HG03039 (cell line): ENCODE results near the gene IMPDH1.

Source experiments
- ATAC-seq: cut with Tn5 transposase; IDR thresholded peaks from one replicate; pipeline ENCODE4 v1.9.1; 2021; ENCODE audit warnings: mild to moderate bottlenecking, moderate library complexity; ENCODE audit not compliant: unreplicated experiment

Gene IMPDH1

GRCh38 chr7:128389618-128390329 is 20.0 kb downstream of the IMPDH1 start:
- ATAC-seq, result no peak

- ATAC-seq, result no peak
Measured at GRCh38 chr7:128389085-128389617, 20.6 kb downstream of the IMPDH1 start.

- no peak for ATAC-seq
Measured at GRCh38 chr7:128388145-128388485, 21.7 kb downstream of the IMPDH1 start.

GRCh38 chr7:128387216-128388144 is 22.3 kb downstream of the IMPDH1 start:
- peak; percentile 77 for ATAC-seq

- no peak for ATAC-seq
Measured at GRCh38 chr7:128385988-128386925, 23.5 kb downstream of the IMPDH1 start.

- no peak for ATAC-seq
Measured at GRCh38 chr7:128384726-128385125, 25.1 kb downstream of the IMPDH1 start.

- no peak for ATAC-seq
Measured at GRCh38 chr7:128383776-128384175, 26.0 kb downstream of the IMPDH1 start.

- ATAC-seq, result no peak
Measured at GRCh38 chr7:128381161-128381821, 28.5 kb downstream of the IMPDH1 start.

- no peak for ATAC-seq
Measured at GRCh38 chr7:128380483-128381106, 29.2 kb downstream of the IMPDH1 start.

GRCh38 chr7:128379900-128380479 is 29.8 kb downstream of the IMPDH1 start:
- ATAC-seq, result no peak

- no peak for ATAC-seq
Measured at GRCh38 chr7:128378637-128379036, 31.1 kb downstream of the IMPDH1 start.

- ATAC-seq, result no peak
Measured at GRCh38 chr7:128376077-128376476, 33.7 kb downstream of the IMPDH1 start.

GRCh38 chr7:128374041-128374440 is 35.7 kb downstream of the IMPDH1 start:
- ATAC-seq, result no peak

- no peak for ATAC-seq
Measured at GRCh38 chr7:128373606-128374005, 36.2 kb downstream of the IMPDH1 start.

GRCh38 chr7:128370491-128370890 is 39.3 kb downstream of the IMPDH1 start:
- no peak for ATAC-seq

- no peak for ATAC-seq
Measured at GRCh38 chr7:128366986-128367385, 42.8 kb downstream of the IMPDH1 start.

GRCh38 chr7:128366300-128366699 is 43.5 kb downstream of the IMPDH1 start:
- no peak for ATAC-seq

- ATAC-seq, result no peak
Measured at GRCh38 chr7:128365432-128365831, 44.4 kb downstream of the IMPDH1 start.

GRCh38 chr7:128364166-128364870 is 45.5 kb downstream of the IMPDH1 start:
- ATAC-seq, result no peak
